Adrenal gland (tissue), 12 donors: ENCODE results near the gene SMARCC2. TPM values are rescaled to one million over a fixed set of nuclear protein-coding genes. Genes with fewer than 3 reads are reported as not detected.
A peak's percentile ranks its signal among the peaks of the same experiment; 100 is the strongest.
"Not testable (repeated sequence)": the region's sequence is repeated elsewhere in the genome, so short reads cannot be mapped to it uniquely, and the experiment has no call there.

Experiments used
- DNase-seq, 7 donors: peaks; one replicate each; pipeline ENCODE4 v3.0.0-alpha.2; 2019 to 2020
- H3K27ac ChIP-seq, 5 donors: fragments of 200-600 bp; sonication (generic) in 4 of 5; 1 replicate in 3 of 5; 2 replicates in 2 of 5; pipeline versions ENCODE4 v1.5.1 to v1.8.0; 2016 to 2020; ENCODE audit warnings: mild to moderate bottlenecking in 1 of 5
- H3K27me3 ChIP-seq: fragments of 200-600 bp; 2 replicates; pipeline ENCODE4 v1.8.0; 2021
- H3K36me3 ChIP-seq, 2 donors: fragments of 200-600 bp; replicated peaks in 1 of 2; 1 replicate in 1 of 2; 2 replicates in 1 of 2; pipeline versions ENCODE4 v1.5.1 to v1.8.0; 2018 to 2022
- H3K4me1 ChIP-seq, 2 donors: fragments of 200-600 bp; replicated peaks in 1 of 2; 1 replicate in 1 of 2; 2 replicates in 1 of 2; pipeline versions ENCODE4 v1.5.1 to v1.8.0; 2018 to 2021
- H3K4me3 ChIP-seq, 4 donors: fragments of 200-600 bp; sonication (generic) in 3 of 4; one replicate each; pipeline ENCODE4 v1.5.1; 2016 to 2018
- H3K9me3 ChIP-seq, 3 donors: fragments of 200-600 bp; sonication (generic) in 1 of 3; replicated peaks in 1 of 3; 1 replicate in 2 of 3; 2 replicates in 1 of 3; pipeline versions ENCODE4 v1.5.1 to v1.8.0; 2016 to 2021
- CTCF ChIP-seq, 6 experiments: fragments of 450-650 bp in 4 of 6; fragments of 200-600 bp in 2 of 6; sonication (generic) in 1 of 6; IDR thresholded peaks; 1 replicate in 5 of 6; 2 replicates in 1 of 6; pipeline versions ENCODE4 v1.5.1 to v1.8.0; 2016 to 2021; ENCODE audit warnings: antibody characterized with exemption in 6 of 6, mild to moderate bottlenecking in 2 of 6, moderate library complexity in 1 of 6
- POLR2A ChIP-seq, 2 donors: fragments of 450-650 bp; IDR thresholded peaks; one replicate each; pipeline ENCODE4 v1.6.1; 2017; ENCODE audit warnings: antibody characterized with exemption in 2 of 2, mild to moderate bottlenecking in 2 of 2, moderate library complexity in 1 of 2
- WGBS, 4 donors: extraction: QIAGEN DNeasy Blood & Tissue Kit in 2 of 4; methylation state at CpG; one replicate each; pipeline versions ENCODE4 v1.1.5 to v1.1.7; 2013 to 2017; 5-methylcytosine and 5-hydroxymethylcytosine counted together
- intact Hi-C, 2 donors: fragments of 100-400 bp; cut with DNase I; formaldehyde crosslinking; loops; one replicate each; pipeline versions ENCODE4 v1.14.1 to v1.15.0; 2022 to 2023
- polyA plus RNA-seq, 3 donors: library from polyadenylated mRNA; stranded (reverse); fragments of 200-250 nt in 2 of 3; fragments of 350-450 nt in 1 of 3; fragmentation: Illumina TruSeq in 1 of 3; extraction: RNeasy Lipid Tissue Mini Kit (QIAGEN cat#74804) in 1 of 3; gene quantifications; one replicate each; pipeline ENCODE4 v1.2.3, GENCODE V29; 2013 to 2014
- total RNA-seq, 9 donors: library from RNA; depleted of rRNA in 4 of 9; stranded (reverse); fragments of >200 nt in 4 of 9; fragments of 120-200 nt in 1 of 9; fragmentation: NEBNext Ultra II Directional in 1 of 9; extraction: Animal tissue kit (Norgen Biotek cat#: 25700) in 1 of 9; gene quantifications; one replicate each; pipeline versions ENCODE4 v1.1.0 to v1.2.4, GENCODE V29; 2013 to 2023
- donor health status: healthy with polysubstance abuse.
- donor health status: Bipolar disorder and iron deficiency.
- donor health status: DM: yes; HTN: yes; CAD: no.
- donor health status: DM: no; HTN: no; CAD: no.
- donor health status: DM: no; HTN: no; CAD: no.
- donor health status: DM: yes; HTN: yes; CAD: no.

SMARCC2 gene
- total and polyA plus RNA-seq, 12 donors, result 22.8 to 102 (median 59.1) TPM

GRCh38 chr12:56158029-56158925, 31.0 kb downstream of the SMARCC2 start, which contains the start of gene MYL6:
Gene MYL6, plus strand, starts transcription at chr12:56158359. Its CDS starts 43 bp downstream, at chr12:56158402.
- Histone ChIP-seq H3K27ac (peak within 1 kb of the TSS; percentile 94 to 98 (median 96)), H3K4me3 (peak within 1 kb of the TSS; percentile 55 to 71 (median 62)), H3K9me3 (no peaks in the 10 kb centered on the region), H3K27me3 (no peaks in the 10 kb centered on the region), H3K4me1 (peaks cover 22 to 31% of the 10 kb centered on the region in 2 donors), H3K36me3 (peaks cover 0 to 39% of the 10 kb centered on the region in 2 donors)
- TF ChIP-seq CTCF (IDR thresholded peaks at IDR 0.05), result no peak
- peak; percentile 98 to 99 for TF ChIP-seq POLR2A (IDR thresholded peaks at IDR 0.05)
- intact Hi-C loops, result no loop called here
- WGBS, 4 donors, result 0 to 1% (median 1%) methylated on average over 22 to 30 of the region's 30 CpGs
- DNase-seq, result peak; percentile 95 to 100 (median 98)

GRCh38 chr12:56157201-56158028, 31.9 kb downstream of the SMARCC2 start:
- Histone ChIP-seq H3K27ac (peak overlapping the region; percentile 34 to 98 (median 96)), H3K27me3 (no peaks in the 10 kb centered on the region), H3K9me3 (no peaks in the 10 kb centered on the region), H3K36me3 (peaks cover 0 to 31% of the 10 kb centered on the region in 2 donors), H3K4me1 (peaks cover 29 to 37% of the 10 kb centered on the region in 2 donors), H3K4me3 (peak overlapping the region in 2 of 4 donors; percentile 55 to 71)
- TF ChIP-seq CTCF (IDR thresholded peaks at IDR 0.05), result peak; percentile 22 to 87 (median 66)
- TF ChIP-seq POLR2A (IDR thresholded peaks at IDR 0.05), result peak; percentile 6 to 30
- peak; percentile 66 to 93 (median 84) for DNase-seq
- 5 to 8% (median 7%) methylated on average over 29 to 45 of the region's 45 CpGs for WGBS, 4 donors
- intact Hi-C loops, result no loop called here

GRCh38 chr12:56156464-56157200, 32.7 kb downstream of the SMARCC2 start:
- H3K4me1 ChIP-seq, result peaks cover 29 to 40% of the 10 kb centered on the region in 2 donors
- intact Hi-C loops, H3K27me3 ChIP-seq, H3K9me3 ChIP-seq: not testable (repeated sequence)
- WGBS, 4 donors, result 84 to 92% (median 89%) methylated on average over 21 of the region's 21 CpGs
- H3K36me3 ChIP-seq, result peaks cover 0 to 23% of the 10 kb centered on the region in 2 donors
- peak overlapping the region in 2 of 4 donors; percentile 55 to 71 for H3K4me3 ChIP-seq
- DNase-seq, result peak in 2 of 7 donors; percentile 25 to 39
- H3K27ac ChIP-seq, result peak overlapping the region in 4 of 5 donors; percentile 94 to 98 (median 96)

GRCh38 chr12:56155256-56155845, 33.9 kb downstream of the SMARCC2 start:
- intact Hi-C loops, result no loop called here
- H3K36me3 ChIP-seq, result peaks cover 0 to 10% of the 10 kb centered on the region in 2 donors
- TF ChIP-seq CTCF (IDR thresholded peaks at IDR 0.05) (no peak), POLR2A (IDR thresholded peaks at IDR 0.05) (no peak)
- no peaks in the 10 kb centered on the region for H3K27me3 ChIP-seq
- peaks cover 26 to 39% of the 10 kb centered on the region in 2 donors for H3K4me1 ChIP-seq
- WGBS, 4 donors, result 91 to 95% (median 95%) methylated on average over 11 of the region's 11 CpGs
- DNase-seq, result no peak
- H3K27ac ChIP-seq, result no peak overlapping the region
- no peak overlapping the region for H3K4me3 ChIP-seq
- no peaks in the 10 kb centered on the region for H3K9me3 ChIP-seq
